ENCODE measurements around the gene TARBP2. TPM values are rescaled to one million over a fixed set of nuclear protein-coding genes. Genes with fewer than 3 reads are reported as not detected.
"Not testable (repeated sequence)": the region's sequence is repeated elsewhere in the genome, so short reads cannot be mapped to it uniquely, and the experiment has no call there.

TARBP2 gene
- total RNA-seq, 4 donors from 2014 or later: 25.5 to 42.0 (median 28.6) TPM

- Histone ChIP-seq H3K27ac (no peak overlapping the region), H3K9me3 (no peaks in the 10 kb centered on the region), H3K36me3 (peaks cover 95% of the 10 kb centered on the region), H3K27me3 (no peaks in the 10 kb centered on the region), H3K4me3 (no peak overlapping the region), H3K4me1 (peaks cover 29% of the 10 kb centered on the region)
- DNase-seq (ENCODE audit: low spot score in 2 of 2): no peak
- 75% methylated on average over 12 of the region's 12 CpGs for WGBS
- TF ChIP-seq POLR2AphosphoS5 (IDR thresholded peaks at IDR 0.05) (no peak), EP300 (IDR thresholded peaks at IDR 0.05) (no peak)
Measured at GRCh38 chr12:53480491-53481442, 20.3 kb upstream of the TARBP2 start.

GRCh38 chr12:53481458-53481857 lies 19.6 kb upstream of the TARBP2 start:
- H3K36me3 ChIP-seq: peaks cover 95% of the 10 kb centered on the region
- not testable (repeated sequence) for H3K4me3 ChIP-seq; H3K27me3 ChIP-seq; DNase-seq (ENCODE audit: low spot score in 2 of 2); H3K9me3 ChIP-seq
- 62% methylated on average over 6 of the region's 6 CpGs for WGBS
- H3K4me1 ChIP-seq: peaks cover 26% of the 10 kb centered on the region
- H3K27ac ChIP-seq: peak overlapping the region; percentile 14

DNA sequence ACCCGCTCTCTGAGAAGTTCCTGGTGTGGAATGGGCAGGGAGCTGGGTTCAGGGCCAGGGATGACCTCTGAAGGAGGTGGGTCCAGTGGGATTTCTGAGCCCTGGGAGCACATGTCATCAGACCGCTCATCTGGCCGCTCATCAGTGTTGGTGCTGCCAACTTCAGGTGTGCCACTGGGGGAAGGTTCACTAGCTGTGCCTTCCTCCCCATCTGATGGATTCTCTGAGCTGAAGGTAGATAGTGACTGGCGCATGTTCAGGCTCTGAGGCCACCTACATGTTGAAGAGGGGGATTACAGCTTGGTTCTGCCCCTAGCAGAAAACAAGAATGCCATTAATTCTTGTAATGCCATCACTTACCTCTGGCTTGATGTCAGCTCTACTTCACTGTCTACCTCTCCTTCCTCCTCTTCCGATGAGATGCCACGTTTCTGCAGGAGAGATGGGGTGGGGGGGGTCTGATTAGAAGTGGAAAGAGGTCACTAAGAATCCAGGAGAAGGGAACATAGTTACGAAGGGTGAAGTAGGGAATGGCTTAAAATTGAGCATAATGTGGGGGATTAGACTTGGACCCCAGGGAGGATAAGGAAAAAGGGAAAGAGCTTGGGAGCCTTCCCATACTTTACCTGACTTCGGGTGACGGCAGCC lies 19.0 kb upstream of the TARBP2 start:
- peaks cover 24% of the 10 kb centered on the region for H3K4me1 ChIP-seq
- H3K27me3 ChIP-seq: no peaks in the 10 kb centered on the region
- peak overlapping the region; percentile 14 for H3K27ac ChIP-seq
- no peak for TF ChIP-seq CTCF (IDR thresholded peaks at IDR 0.05)
- no peak for TF ChIP-seq EP300 (IDR thresholded peaks at IDR 0.05)
- no peak for TF ChIP-seq POLR2A (IDR thresholded peaks at IDR 0.05)
- no peak for TF ChIP-seq POLR2AphosphoS5 (IDR thresholded peaks at IDR 0.05)
- WGBS: 76% methylated on average over 9 of the region's 9 CpGs
- peaks cover 95% of the 10 kb centered on the region for H3K36me3 ChIP-seq
- DNase-seq (ENCODE audit: low spot score in 2 of 2): no peak
- H3K4me3 ChIP-seq: no peak overlapping the region
- H3K9me3 ChIP-seq: no peaks in the 10 kb centered on the region

- 47% methylated on average over 11 of the region's 18 CpGs for WGBS
- H3K27me3 ChIP-seq: no peaks in the 10 kb centered on the region
- peaks cover 92% of the 10 kb centered on the region for H3K36me3 ChIP-seq
- H3K4me1 ChIP-seq: peaks cover 24% of the 10 kb centered on the region
- TF ChIP-seq POLR2AphosphoS5 (IDR thresholded peaks at IDR 0.05): no peak
- no peak for DNase-seq (ENCODE audit: low spot score in 2 of 2)
- H3K4me3 ChIP-seq: no peak overlapping the region
- no peaks in the 10 kb centered on the region for H3K9me3 ChIP-seq
- no peak overlapping the region for H3K27ac ChIP-seq
Measured at GRCh38 chr12:53482626-53483168, 18.4 kb upstream of the TARBP2 start.

GRCh38 chr12:53483225-53483978 lies 17.7 kb upstream of the TARBP2 start:
- H3K9me3 ChIP-seq: no peaks in the 10 kb centered on the region
- peaks cover 24% of the 10 kb centered on the region for H3K4me1 ChIP-seq
- no peak overlapping the region for H3K4me3 ChIP-seq
- peaks cover 85% of the 10 kb centered on the region for H3K36me3 ChIP-seq
- DNase-seq (ENCODE audit: low spot score in 2 of 2): no peak
- H3K27ac ChIP-seq: no peak overlapping the region
- 64% methylated on average over 9 of the region's 9 CpGs for WGBS
- H3K27me3 ChIP-seq: no peaks in the 10 kb centered on the region
- TF ChIP-seq EP300 (IDR thresholded peaks at IDR 0.05): no peak
- TF ChIP-seq CTCF (IDR thresholded peaks at IDR 0.05): no peak
- no peak for TF ChIP-seq POLR2A (IDR thresholded peaks at IDR 0.05)
- TF ChIP-seq POLR2AphosphoS5 (IDR thresholded peaks at IDR 0.05): no peak

DNA sequence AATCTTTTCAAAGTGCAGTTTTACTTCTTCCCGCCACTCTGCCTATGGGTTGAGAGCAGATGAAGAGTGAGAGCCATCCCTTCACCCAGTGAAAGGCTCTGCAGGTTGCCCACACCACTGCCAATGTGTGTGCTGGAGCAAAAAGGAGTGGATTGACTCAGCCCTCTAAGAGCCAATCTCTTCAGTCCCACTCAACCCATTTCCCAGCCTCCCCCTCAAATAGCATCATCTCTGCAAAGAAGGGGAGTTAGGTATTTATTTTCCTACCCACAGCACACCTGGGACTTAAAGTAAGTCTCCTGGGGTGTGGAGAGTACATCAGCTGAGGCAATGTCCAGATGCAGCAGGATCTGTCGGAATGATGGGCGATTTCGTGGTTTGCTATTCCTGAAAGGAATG lies 17.1 kb upstream of the TARBP2 start:
- Histone ChIP-seq H3K4me3 (no peak overlapping the region), H3K27me3 (no peaks in the 10 kb centered on the region), H3K36me3 (peaks cover 80% of the 10 kb centered on the region), H3K4me1 (peaks cover 24% of the 10 kb centered on the region), H3K9me3 (no peaks in the 10 kb centered on the region), H3K27ac (no peak overlapping the region)
- no peak for DNase-seq (ENCODE audit: low spot score in 2 of 2)
- TF ChIP-seq CTCF (IDR thresholded peaks at IDR 0.05) (no peak), POLR2A (IDR thresholded peaks at IDR 0.05) (no peak), POLR2AphosphoS5 (IDR thresholded peaks at IDR 0.05) (no peak)
- WGBS: 86% methylated on average over 4 of the region's 4 CpGs
